ENCODE data around the gene MAP2K3.
"Not testable (repeated sequence)": the region's sequence is repeated elsewhere in the genome, so short reads cannot be mapped to it uniquely, and the experiment has no call there.

GRCh38 chr17:21313761-21314160 is 29.2 kb downstream of the MAP2K3 start:
- not testable (repeated sequence) for TF ChIP-seq CTCF (tag by site-specific recombination; IDR thresholded peaks at IDR 0.05); ZNF121 (tag by site-specific recombination; IDR thresholded peaks at IDR 0.05); ZNF654 (tag by site-specific recombination; IDR thresholded peaks at IDR 0.05; ENCODE audit: low read depth); GLIS1 (tag by site-specific recombination; IDR thresholded peaks at IDR 0.05); ZNF324 (tag by site-specific recombination; IDR thresholded peaks at IDR 0.05); ZNF302 (tag by site-specific recombination; IDR thresholded peaks at IDR 0.05; ENCODE audit: low read depth); YY1 (tag by site-specific recombination; IDR thresholded peaks at IDR 0.05); ZNF747 (tag by site-specific recombination; IDR thresholded peaks at IDR 0.05); ZNF585B (tag by site-specific recombination; IDR thresholded peaks at IDR 0.05)

Measured in HEK293 (cell line).